Mononuclear cell (primary cell): Measurements from ENCODE around the gene CACNA1S. TPM values are rescaled to one million over a fixed set of nuclear protein-coding genes. Genes with fewer than 3 reads are reported as not detected.

Experiments
- H3K27me3 ChIP-seq: 2 replicates; pipeline ENCODE4 v1.6.0; 2011; ENCODE audit warnings: low read length, control low read depth; ENCODE audit not compliant: insufficient read depth
- H3K4me1 ChIP-seq: 2 replicates; pipeline ENCODE4 v1.5.1; 2011; ENCODE audit warnings: mild to moderate bottlenecking, low read length, control low read depth; ENCODE audit not compliant: insufficient read depth
- H3K4me3 ChIP-seq: 2 replicates; pipeline ENCODE4 v1.5.1; 2011; ENCODE audit warnings: mild to moderate bottlenecking, low read length, moderate library complexity
- H3K9me3 ChIP-seq: 2 replicates; pipeline ENCODE4 v1.5.1; 2011; ENCODE audit warnings: low read depth, mild to moderate bottlenecking, control low read depth, low read length
- total RNA-seq: library from RNA; depleted of rRNA; stranded (reverse); fragments of >200 nt; gene quantifications from one replicate; pipeline ENCODE4 v1.2.3, GENCODE V29; 2012

Gene CACNA1S
- total RNA-seq, 1 donor = not detected

- H3K4me3 ChIP-seq = no peak overlapping the region
- peaks cover 94% of the 10 kb centered on the region for H3K4me1 ChIP-seq
- H3K9me3 ChIP-seq = no peaks in the 10 kb centered on the region
- H3K27me3 ChIP-seq = no peaks in the 10 kb centered on the region
Measured at GRCh38 chr1:201020721-201021629, 91.3 kb downstream of the CACNA1S start.

- Histone ChIP-seq H3K4me1 (peaks cover 94% of the 10 kb centered on the region), H3K9me3 (no peaks in the 10 kb centered on the region), H3K27me3 (no peaks in the 10 kb centered on the region), H3K4me3 (no peak overlapping the region)
Measured at GRCh38 chr1:201020040-201020591, 92.1 kb downstream of the CACNA1S start.

- Histone ChIP-seq H3K9me3 (no peaks in the 10 kb centered on the region), H3K4me3 (no peak overlapping the region), H3K27me3 (no peaks in the 10 kb centered on the region), H3K4me1 (peaks cover 94% of the 10 kb centered on the region)
Measured at GRCh38 chr1:201019321-201019977, 92.8 kb downstream of the CACNA1S start.

- Histone ChIP-seq H3K9me3 (no peaks in the 10 kb centered on the region), H3K4me1 (peaks cover 100% of the 10 kb centered on the region), H3K27me3 (no peaks in the 10 kb centered on the region), H3K4me3 (no peak overlapping the region)
Measured at GRCh38 chr1:201017828-201018163, 94.4 kb downstream of the CACNA1S start.

- Histone ChIP-seq H3K4me3 (no peak overlapping the region), H3K9me3 (no peaks in the 10 kb centered on the region), H3K4me1 (peaks cover 100% of the 10 kb centered on the region), H3K27me3 (no peaks in the 10 kb centered on the region)
Measured at GRCh38 chr1:201016943-201017827, 95.0 kb downstream of the CACNA1S start.

GRCh38 chr1:201016211-201016651 lies 96.0 kb downstream of the CACNA1S start:
- Histone ChIP-seq H3K27me3 (no peaks in the 10 kb centered on the region), H3K9me3 (no peaks in the 10 kb centered on the region), H3K4me3 (no peak overlapping the region), H3K4me1 (peaks cover 94% of the 10 kb centered on the region)

- Histone ChIP-seq H3K9me3 (no peaks in the 10 kb centered on the region), H3K4me1 (peaks cover 88% of the 10 kb centered on the region), H3K4me3 (no peak overlapping the region), H3K27me3 (no peaks in the 10 kb centered on the region)
Measured at GRCh38 chr1:201015551-201016091, 96.6 kb downstream of the CACNA1S start.

GRCh38 chr1:201014816-201015200 lies 97.4 kb downstream of the CACNA1S start:
- Histone ChIP-seq H3K27me3 (no peaks in the 10 kb centered on the region), H3K9me3 (no peaks in the 10 kb centered on the region), H3K4me1 (peaks cover 88% of the 10 kb centered on the region), H3K4me3 (no peak overlapping the region)

GRCh38 chr1:201013991-201014815 lies 98.0 kb downstream of the CACNA1S start:
- Histone ChIP-seq H3K4me3 (no peak overlapping the region), H3K9me3 (no peaks in the 10 kb centered on the region), H3K4me1 (peaks cover 84% of the 10 kb centered on the region), H3K27me3 (no peaks in the 10 kb centered on the region)

GRCh38 chr1:201013031-201013485 lies 99.2 kb downstream of the CACNA1S start:
- Histone ChIP-seq H3K4me1 (peaks cover 79% of the 10 kb centered on the region), H3K4me3 (no peak overlapping the region), H3K27me3 (no peaks in the 10 kb centered on the region), H3K9me3 (no peaks in the 10 kb centered on the region)

- H3K4me1 ChIP-seq = peaks cover 68% of the 10 kb centered on the region
Measured at GRCh38 chr1:201011616-201012015, 100.6 kb downstream of the CACNA1S start.

GRCh38 chr1:201009962-201010645 lies 102.1 kb downstream of the CACNA1S start:
- Histone ChIP-seq H3K4me3 (no peak overlapping the region), H3K9me3 (no peaks in the 10 kb centered on the region), H3K27me3 (no peaks in the 10 kb centered on the region), H3K4me1 (peaks cover 53% of the 10 kb centered on the region)

More at GRCh38 chr1:201011616-201012015, 100.6 kb downstream of the CACNA1S start:
- H3K4me3 ChIP-seq = no peak overlapping the region
- H3K9me3 ChIP-seq = no peaks in the 10 kb centered on the region
- no peaks in the 10 kb centered on the region for H3K27me3 ChIP-seq

GRCh38 chr1:201008666-201009360 lies 103.4 kb downstream of the CACNA1S start:
- no peaks in the 10 kb centered on the region for H3K9me3 ChIP-seq
- peaks cover 40% of the 10 kb centered on the region for H3K4me1 ChIP-seq
- H3K4me3 ChIP-seq = no peak overlapping the region
- no peaks in the 10 kb centered on the region for H3K27me3 ChIP-seq
